ENCODE data around the gene PLEKHN1.
"Not testable (repeated sequence)": the region's sequence is repeated elsewhere in the genome, so short reads cannot be mapped to it uniquely, and the experiment has no call there.

Gene PLEKHN1

GRCh38 chr1:985126-985525 is 18.8 kb downstream of the PLEKHN1 start:
- Histone ChIP-seq H3K9me2 (ENCODE audit: low read depth, low read length) (no peaks in the 10 kb centered on the region), H4K20me1 (ENCODE audit: insufficient read depth, low read length) (no peaks in the 10 kb centered on the region), H3K4me1 (ENCODE audit: insufficient read depth, low read length, severe bottlenecking) (no peaks in the 10 kb centered on the region), H3K9me3 (ENCODE audit: low read length) (no peaks in the 10 kb centered on the region), H3K27ac (ENCODE audit: low read depth, low read length, poor library complexity, severe bottlenecking) (no peak overlapping the region), H3K27me3 (ENCODE audit: insufficient read depth, low read length) (peaks cover 10% of the 10 kb centered on the region; the same call in 1 of the 2 replicates), H3K36me3 (ENCODE audit: insufficient read depth, low read length) (no peaks in the 10 kb centered on the region), H3K4me3 (ENCODE audit: low read depth, low read length, poor library complexity, severe bottlenecking) (no peak overlapping the region), H3F3A (ENCODE audit: insufficient read depth, low read length) (no peaks in the 10 kb centered on the region), H3K4me2 (ENCODE audit: low read length) (no peak overlapping the region), H3K79me2 (ENCODE audit: insufficient read depth, low read length) (no peaks in the 10 kb centered on the region), H2AFZ (ENCODE audit: low read length) (no peak overlapping the region), H3K9ac (ENCODE audit: low read length) (no peak overlapping the region)
- TF ChIP-seq EZH2 (IDR thresholded peaks at IDR 0.05; ENCODE audit: borderline replicate concordance, low read length): no peak
- TF ChIP-seq, protein P1, sequence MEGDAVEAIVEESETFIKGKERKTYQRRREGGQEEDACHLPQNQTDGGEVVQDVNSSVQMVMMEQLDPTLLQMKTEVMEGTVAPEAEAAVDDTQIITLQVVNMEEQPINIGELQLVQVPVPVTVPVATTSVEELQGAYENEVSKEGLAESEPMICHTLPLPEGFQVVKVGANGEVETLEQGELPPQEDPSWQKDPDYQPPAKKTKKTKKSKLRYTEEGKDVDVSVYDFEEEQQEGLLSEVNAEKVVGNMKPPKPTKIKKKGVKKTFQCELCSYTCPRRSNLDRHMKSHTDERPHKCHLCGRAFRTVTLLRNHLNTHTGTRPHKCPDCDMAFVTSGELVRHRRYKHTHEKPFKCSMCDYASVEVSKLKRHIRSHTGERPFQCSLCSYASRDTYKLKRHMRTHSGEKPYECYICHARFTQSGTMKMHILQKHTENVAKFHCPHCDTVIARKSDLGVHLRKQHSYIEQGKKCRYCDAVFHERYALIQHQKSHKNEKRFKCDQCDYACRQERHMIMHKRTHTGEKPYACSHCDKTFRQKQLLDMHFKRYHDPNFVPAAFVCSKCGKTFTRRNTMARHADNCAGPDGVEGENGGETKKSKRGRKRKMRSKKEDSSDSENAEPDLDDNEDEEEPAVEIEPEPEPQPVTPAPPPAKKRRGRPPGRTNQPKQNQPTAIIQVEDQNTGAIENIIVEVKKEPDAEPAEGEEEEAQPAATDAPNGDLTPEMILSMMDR (IDR thresholded peaks at IDR 0.05; ENCODE audit: low read length): no peak

- H3K27ac ChIP-seq (ENCODE audit: low read depth, low read length, poor library complexity, severe bottlenecking); H3K4me1 ChIP-seq (ENCODE audit: insufficient read depth, low read length, severe bottlenecking); H3K9me2 ChIP-seq (ENCODE audit: low read depth, low read length); H4K20me1 ChIP-seq (ENCODE audit: insufficient read depth, low read length); H3K9me3 ChIP-seq (ENCODE audit: low read length); H3F3A ChIP-seq (ENCODE audit: insufficient read depth, low read length); H2AFZ ChIP-seq (ENCODE audit: low read length); H3K79me2 ChIP-seq (ENCODE audit: insufficient read depth, low read length); H3K4me3 ChIP-seq (ENCODE audit: low read depth, low read length, poor library complexity, severe bottlenecking); H3K36me3 ChIP-seq (ENCODE audit: insufficient read depth, low read length); H3K9ac ChIP-seq (ENCODE audit: low read length); H3K4me2 ChIP-seq (ENCODE audit: low read length); H3K27me3 ChIP-seq (ENCODE audit: insufficient read depth, low read length): not testable (repeated sequence)
Measured at GRCh38 chr1:988061-988460, 21.8 kb downstream of the PLEKHN1 start.

GRCh38 chr1:991275-991674 is 25.0 kb downstream of the PLEKHN1 start:
- H3K4me3 ChIP-seq (ENCODE audit: low read depth, low read length, poor library complexity, severe bottlenecking); H2AFZ ChIP-seq (ENCODE audit: low read length); H3K4me1 ChIP-seq (ENCODE audit: insufficient read depth, low read length, severe bottlenecking); H3K27ac ChIP-seq (ENCODE audit: low read depth, low read length, poor library complexity, severe bottlenecking); H3K79me2 ChIP-seq (ENCODE audit: insufficient read depth, low read length); H3F3A ChIP-seq (ENCODE audit: insufficient read depth, low read length); H3K36me3 ChIP-seq (ENCODE audit: insufficient read depth, low read length); H3K9me2 ChIP-seq (ENCODE audit: low read depth, low read length); H3K4me2 ChIP-seq (ENCODE audit: low read length); H4K20me1 ChIP-seq (ENCODE audit: insufficient read depth, low read length); H3K9me3 ChIP-seq (ENCODE audit: low read length); H3K9ac ChIP-seq (ENCODE audit: low read length); H3K27me3 ChIP-seq (ENCODE audit: insufficient read depth, low read length): not testable (repeated sequence)

DNA sequence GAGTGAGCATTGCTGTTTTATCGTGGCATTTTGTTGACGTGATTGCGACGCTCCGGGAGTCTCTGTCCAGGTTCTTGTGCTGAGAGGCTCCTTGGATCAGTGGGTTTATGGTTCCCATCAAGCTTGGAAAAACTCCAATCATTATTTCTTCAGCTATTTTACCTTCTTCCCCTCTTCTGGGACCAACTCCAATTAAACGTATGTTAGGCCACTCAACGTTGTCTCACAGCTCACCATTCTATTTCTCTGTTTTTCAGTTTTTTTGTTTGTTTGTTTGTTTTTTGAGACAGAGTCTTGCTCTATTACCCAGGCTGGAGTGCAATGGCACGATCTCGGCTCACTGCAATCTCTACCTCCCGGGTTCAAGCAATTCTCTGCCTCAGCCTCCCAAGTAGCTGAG is 25.6 kb downstream of the PLEKHN1 start:
- Histone ChIP-seq H3K4me2 (ENCODE audit: low read length) (no peak overlapping the region), H3K4me1 (ENCODE audit: insufficient read depth, low read length, severe bottlenecking) (no peaks in the 10 kb centered on the region), H3K9ac (ENCODE audit: low read length) (no peak overlapping the region), H3K9me3 (ENCODE audit: low read length) (no peaks in the 10 kb centered on the region), H3K4me3 (ENCODE audit: low read depth, low read length, poor library complexity, severe bottlenecking) (no peak overlapping the region), H4K20me1 (ENCODE audit: insufficient read depth, low read length) (no peaks in the 10 kb centered on the region), H3K9me2 (ENCODE audit: low read depth, low read length) (no peaks in the 10 kb centered on the region), H3K79me2 (ENCODE audit: insufficient read depth, low read length) (no peaks in the 10 kb centered on the region), H3K27me3 (ENCODE audit: insufficient read depth, low read length) (peaks cover 10% of the 10 kb centered on the region; the same call in 1 of the 2 replicates), H3K27ac (ENCODE audit: low read depth, low read length, poor library complexity, severe bottlenecking) (no peak overlapping the region), H3F3A (ENCODE audit: insufficient read depth, low read length) (no peaks in the 10 kb centered on the region), H2AFZ (ENCODE audit: low read length) (no peak overlapping the region), H3K36me3 (ENCODE audit: insufficient read depth, low read length) (no peaks in the 10 kb centered on the region)
- TF ChIP-seq, protein P1 (IDR thresholded peaks at IDR 0.05; ENCODE audit: low read length): no peak
- TF ChIP-seq EZH2 (IDR thresholded peaks at IDR 0.05; ENCODE audit: borderline replicate concordance, low read length): no peak
